ENCODE measurements around the gene PRR30.

PRR30 gene

GRCh38 chr2:27154488-27154887 lies 15.3 kb upstream of the PRR30 start:
- DNase-seq (ENCODE audit: low read depth): no peak

DNA sequence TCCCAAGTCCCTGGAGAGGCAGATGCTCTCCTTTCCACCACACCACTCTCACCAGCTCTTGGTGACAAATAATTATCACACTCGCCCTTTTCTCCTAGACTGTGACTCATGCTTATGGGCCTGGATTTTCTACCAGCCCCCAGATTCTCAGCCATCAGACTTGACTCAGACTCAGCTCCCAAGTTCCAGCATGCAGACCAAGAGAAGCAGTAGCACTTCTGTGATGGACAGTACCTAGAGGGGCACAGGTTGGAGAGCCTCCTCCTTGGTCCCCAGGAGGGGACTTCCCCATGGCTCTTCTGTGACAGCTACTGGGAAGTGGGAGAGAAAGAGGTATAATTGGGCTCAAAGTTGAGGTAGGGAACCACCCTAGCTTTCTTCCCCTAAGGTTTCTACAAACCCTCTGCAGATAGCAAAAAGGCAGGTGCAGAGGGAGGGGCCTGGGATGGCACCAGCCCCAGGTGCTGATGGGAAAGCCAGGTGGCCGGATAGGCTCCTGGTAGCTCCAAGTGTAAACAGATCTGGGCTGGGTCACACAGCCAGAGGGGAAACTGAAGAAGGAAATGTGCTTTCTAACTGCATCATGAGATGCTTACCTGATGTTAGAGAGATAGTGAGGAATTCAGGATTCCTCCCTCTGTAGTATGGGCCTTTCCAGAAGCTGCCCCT lies 13.7 kb upstream of the PRR30 start:
- no peak for DNase-seq (ENCODE audit: low read depth)

DNA sequence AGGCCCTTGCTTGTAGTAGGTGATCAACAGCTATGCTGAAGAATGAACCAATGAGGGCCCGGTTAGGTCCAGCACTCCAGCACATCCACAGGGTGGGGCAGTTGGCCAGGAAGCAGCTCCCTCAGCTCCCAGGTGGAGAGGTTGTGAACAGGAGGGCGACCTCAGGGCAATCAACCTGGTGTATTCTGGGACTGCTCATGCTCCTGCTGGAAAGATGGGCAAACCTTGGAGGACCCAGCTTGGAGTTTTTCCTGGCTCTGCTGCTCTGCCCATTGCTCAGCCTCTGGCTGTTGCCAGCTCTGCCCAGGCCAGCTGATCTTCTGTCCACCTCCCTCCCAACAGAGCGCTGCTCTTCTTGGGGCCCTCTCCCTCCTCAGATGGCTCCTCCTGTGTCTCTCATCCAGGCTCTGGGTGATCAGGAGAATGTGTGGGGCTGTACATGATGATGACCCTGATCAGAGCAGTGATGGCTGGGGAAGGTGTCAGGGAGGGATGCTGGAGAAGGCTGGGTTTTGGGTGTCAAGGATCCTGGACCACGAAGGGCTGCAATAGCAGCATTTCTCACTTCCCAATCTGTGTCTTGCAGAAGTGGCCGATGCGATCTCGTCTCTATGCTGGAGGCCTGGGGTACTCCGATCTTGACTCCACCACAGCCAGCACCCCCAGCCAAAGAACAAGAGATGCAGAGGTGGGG lies 13.0 kb upstream of the PRR30 start:
- DNase-seq (ENCODE audit: low read depth): no peak

- DNase-seq (ENCODE audit: low read depth): no peak
Observed at GRCh38 chr2:27150639-27151230, 11.5 kb upstream of the PRR30 start.

DNA sequence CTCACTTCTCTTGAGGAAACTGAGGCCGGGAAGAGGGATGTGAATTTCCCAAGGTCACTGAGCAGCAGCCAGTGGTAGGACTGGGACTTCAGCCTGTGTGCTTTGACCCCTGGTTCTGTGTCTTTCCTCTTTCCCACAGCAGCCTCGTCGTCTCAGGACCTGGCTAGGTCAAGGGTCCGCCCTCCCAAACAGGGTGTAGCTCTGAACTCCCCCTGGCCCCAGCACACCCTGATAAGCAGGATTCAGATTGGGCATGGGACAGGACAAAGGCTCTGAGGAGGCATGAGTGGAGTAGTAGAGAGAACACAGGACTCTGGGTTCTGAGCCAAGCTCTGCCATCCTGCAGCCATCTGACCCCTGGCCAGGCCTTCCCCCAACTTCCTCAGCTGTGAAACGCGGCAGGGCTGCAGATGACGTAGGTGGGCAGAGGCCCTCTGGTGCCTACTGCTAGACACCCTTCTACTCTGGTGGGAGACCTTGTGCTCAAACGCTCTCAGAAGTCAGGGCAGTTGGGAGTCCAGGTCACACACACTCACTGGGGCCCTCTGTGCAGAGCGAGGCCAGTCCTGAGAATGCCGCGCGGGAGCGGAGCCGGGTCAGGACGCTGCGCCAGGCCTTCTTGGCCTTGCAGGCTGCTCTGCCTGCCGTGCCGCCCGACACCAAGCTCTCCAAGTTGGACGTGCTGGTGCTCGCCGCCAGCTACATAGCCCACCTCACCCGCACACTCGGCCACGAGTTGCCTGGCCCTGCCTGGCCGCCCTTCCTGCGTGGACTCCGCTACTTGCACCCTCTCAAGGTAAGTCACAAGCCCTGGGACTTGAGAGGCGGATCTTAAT lies 10.6 kb upstream of the PRR30 start:
- no peak for DNase-seq (ENCODE audit: low read depth)

DNA sequence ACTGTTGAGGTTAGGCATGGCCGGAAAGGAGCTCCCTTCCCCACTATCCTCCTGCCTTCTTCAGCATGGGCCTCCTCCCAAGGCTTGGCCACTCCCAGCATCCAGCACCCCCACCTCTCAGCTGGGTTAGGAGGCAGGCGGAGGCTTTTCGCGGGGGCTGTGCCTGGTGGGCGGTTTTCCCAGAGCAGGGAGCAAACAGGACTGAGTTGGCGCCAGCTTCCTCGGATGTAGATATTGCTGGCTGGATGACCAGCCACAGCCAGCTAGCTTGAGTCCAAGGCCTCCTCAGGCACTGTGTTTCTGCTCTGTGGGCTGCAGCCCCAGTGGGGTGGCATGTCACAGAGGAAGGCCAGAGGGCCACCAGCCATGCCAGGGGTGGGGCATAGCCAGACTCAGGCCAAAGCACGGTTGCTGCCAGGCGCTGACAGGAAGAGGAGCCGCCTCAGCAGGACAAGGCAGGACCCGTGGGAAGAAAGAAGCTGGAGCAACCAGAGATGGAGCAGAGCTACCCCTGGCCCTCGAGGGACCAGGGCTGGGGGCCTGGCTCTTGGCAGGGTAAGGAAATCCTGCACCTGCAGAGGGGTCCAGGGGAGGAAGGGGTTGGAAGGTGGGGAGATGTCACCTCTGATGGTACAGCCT lies 9.7 kb upstream of the PRR30 start, which contains the start of gene TCF23:
Gene TCF23 (plus strand): TSS at position 204 of the 639 bp plus-strand sequence. CDS start 130 bp downstream, at position 334.
- DNase-seq (ENCODE audit: low read depth): no peak

GRCh38 chr2:27147935-27148334 lies 8.7 kb upstream of the PRR30 start:
- DNase-seq (ENCODE audit: low read depth): no peak

DNA sequence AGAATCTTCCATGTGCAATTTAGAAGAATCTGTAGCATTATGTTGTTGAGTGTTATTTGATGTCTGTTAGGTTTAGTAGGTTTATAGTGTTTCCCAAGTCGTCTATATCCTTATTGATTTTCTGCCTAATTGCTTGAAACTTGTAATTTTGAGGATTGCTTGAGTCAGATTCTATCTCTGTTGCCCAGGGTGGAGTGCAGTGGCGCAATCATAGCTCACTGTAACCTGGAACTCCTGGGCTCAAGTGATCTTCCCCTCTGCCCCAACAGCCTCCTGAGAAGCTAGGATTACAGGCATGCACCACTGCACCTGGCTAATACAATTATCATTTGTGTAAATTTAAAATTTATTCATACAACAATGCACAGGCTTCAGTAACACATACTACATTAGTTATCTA lies 6.5 kb upstream of the PRR30 start:
- DNase-seq (ENCODE audit: low read depth): no peak

GRCh38 chr2:27143285-27143684 lies 4.1 kb upstream of the PRR30 start:
- no peak for DNase-seq (ENCODE audit: low read depth)

DNA sequence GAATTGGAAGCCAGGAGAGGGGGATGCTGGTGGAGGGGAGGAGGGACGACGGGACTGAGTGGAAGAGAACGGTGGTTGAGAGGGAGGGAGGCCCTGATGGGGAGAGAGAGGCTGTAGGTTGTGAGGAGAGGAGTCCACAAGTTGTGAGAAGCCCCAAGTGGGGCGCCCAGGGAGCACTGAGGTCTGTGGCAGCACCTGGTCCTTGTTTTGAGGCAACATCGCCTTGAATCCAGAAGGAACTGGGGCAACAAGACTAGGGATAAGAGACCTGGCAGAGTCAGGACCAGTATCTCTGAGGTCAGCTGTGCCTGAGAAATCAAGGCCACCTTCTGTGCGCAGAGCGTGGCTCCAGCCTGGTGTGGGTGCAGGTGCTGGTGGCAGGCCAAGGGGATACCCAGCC lies 1.1 kb downstream of the PRR30 start:
- DNase-seq (ENCODE audit: low read depth): no peak

GRCh38 chr2:27137322-27137935 lies 1.8 kb downstream of the PRR30 start:
- DNase-seq (ENCODE audit: low read depth): no peak

- DNase-seq (ENCODE audit: low read depth): no peak
Observed at GRCh38 chr2:27136751-27137150, 2.5 kb downstream of the PRR30 start.

GRCh38 chr2:27135478-27135955 lies 3.7 kb downstream of the PRR30 start:
- DNase-seq (ENCODE audit: low read depth): no peak

DNA sequence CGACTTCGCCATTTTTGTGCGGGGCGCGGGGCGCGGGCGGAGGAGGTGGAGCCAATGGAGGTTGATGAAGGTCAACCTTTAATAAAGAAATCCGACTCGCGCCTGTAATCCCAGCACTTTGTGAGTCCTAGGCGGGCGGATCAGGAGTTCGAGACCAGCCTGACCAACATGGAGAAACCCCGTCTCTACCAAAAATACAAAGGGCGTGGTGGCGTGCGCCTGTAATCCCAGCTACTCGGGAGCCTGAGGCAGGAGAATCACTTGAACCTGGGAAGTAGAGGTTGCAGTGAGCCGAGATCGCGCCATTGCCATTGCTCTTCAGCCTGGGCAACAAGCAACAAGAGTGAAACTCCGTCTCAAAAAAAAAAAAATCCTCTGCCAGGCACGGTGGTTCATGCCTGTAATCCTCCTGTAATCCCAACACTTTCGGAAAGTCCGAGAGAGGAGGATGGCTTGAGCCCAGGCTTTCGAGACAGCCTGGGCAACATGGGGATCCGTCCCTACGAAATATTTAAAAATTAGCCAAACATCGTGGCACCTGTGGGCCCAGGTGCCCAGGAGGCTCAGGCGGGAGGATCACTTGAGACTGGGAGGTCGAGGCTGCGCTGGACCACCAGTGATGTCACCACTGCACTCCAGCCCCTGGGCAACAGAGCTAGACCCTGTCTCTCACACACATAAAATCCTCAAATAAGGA lies 4.3 kb downstream of the PRR30 start:
- DNase-seq (ENCODE audit: low read depth): no peak

DNA sequence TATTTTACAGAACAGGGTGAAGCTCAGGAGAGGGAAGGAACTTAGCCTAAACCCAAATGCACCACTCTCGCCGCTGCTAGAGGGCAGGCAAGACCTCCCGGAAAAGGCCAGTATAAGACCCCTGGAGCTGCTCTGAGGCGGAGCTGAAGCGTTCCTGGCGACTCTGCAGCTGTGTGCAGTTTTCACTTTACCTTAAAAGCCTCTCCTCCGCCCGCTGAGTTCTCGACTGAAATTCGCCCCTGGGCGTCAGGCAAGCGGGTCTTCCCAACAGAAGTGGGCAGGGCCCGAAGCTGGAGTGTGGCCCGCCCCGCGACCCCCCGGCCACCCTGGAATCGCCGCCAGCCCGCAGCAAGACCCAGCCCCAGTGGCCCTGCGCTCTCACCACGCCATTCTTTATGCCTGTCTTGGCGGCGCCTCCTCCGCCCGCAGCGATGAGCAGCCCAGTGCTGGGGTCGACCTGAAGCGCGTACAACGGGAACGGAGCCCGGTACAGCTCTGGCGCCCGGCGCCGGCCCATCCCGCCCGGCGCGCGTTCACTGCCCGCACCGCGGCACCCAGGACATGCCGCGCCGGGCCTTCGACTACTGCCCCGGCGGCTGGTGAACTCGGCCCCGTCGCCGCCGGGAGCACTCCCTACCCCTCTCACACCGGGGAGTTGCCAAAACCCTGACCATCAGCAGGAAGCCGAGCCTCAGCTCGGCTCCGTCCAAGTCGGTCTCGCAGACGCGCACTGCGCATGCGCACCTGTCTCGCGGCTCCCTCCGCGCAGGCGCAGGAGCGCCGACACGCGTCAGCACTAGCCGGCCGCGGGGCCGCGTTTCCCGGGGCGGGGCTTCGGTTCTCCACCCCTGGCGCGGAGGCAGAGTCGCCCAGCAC lies 5.1 kb downstream of the PRR30 start, which contains the start of gene PREB:
Gene PREB (minus strand): TSS at position 732 of the 876 bp plus-strand sequence. CDS start 215 bp downstream, at position 517.
- DNase-seq (ENCODE audit: low read depth): peak; percentile 53

- no peak for DNase-seq (ENCODE audit: low read depth)
Observed at GRCh38 chr2:27133195-27133875, 5.9 kb downstream of the PRR30 start.

DNA sequence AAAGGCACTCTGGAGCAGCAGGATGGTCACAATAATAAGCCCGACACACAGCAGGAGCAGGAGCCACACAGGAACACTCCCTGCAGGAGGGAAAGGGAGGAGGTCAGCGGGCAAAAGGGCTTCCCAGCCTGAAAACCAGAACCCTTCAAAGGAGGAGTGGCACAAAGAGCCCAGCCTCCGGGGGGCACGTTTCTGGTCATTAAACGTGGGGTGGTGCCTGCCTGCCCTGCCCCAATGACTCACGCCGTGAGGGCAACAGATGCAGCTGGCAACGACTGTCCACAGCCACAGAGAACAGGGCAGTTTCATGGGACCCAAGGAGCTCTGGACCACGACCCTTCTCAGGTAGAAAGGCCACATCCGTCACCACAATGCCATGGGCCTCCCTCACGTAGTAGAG lies 7.8 kb downstream of the PRR30 start:
- DNase-seq (ENCODE audit: low read depth): no peak

GRCh38 chr2:27130396-27130795 lies 8.8 kb downstream of the PRR30 start:
- no peak for DNase-seq (ENCODE audit: low read depth)
